NCI-H460 (cell line): ENCODE measurements around the gene MSN. TPM values are rescaled to one million over a fixed set of nuclear protein-coding genes. Genes with fewer than 3 reads are reported as not detected.
"Not testable (repeated sequence)": the region's sequence is repeated elsewhere in the genome, so short reads cannot be mapped to it uniquely, and the experiment has no call there.

Experiments used
- DNase-seq: peaks from one replicate; pipeline ENCODE4 v3.0.0-alpha.2; 2016; ENCODE audit warnings: low read depth; ENCODE audit errors: extremely low read depth
- total RNA-seq: library from RNA; depleted of rRNA; stranded (reverse); fragments of >200 nt; shearing (Covaris generic); gene quantifications from 2 replicates; pipeline ENCODE4 v1.2.3, GENCODE V29; 2014

The MSN gene
- total RNA-seq, 1 experiment from 2014 or later: 251 TPM

DNA sequence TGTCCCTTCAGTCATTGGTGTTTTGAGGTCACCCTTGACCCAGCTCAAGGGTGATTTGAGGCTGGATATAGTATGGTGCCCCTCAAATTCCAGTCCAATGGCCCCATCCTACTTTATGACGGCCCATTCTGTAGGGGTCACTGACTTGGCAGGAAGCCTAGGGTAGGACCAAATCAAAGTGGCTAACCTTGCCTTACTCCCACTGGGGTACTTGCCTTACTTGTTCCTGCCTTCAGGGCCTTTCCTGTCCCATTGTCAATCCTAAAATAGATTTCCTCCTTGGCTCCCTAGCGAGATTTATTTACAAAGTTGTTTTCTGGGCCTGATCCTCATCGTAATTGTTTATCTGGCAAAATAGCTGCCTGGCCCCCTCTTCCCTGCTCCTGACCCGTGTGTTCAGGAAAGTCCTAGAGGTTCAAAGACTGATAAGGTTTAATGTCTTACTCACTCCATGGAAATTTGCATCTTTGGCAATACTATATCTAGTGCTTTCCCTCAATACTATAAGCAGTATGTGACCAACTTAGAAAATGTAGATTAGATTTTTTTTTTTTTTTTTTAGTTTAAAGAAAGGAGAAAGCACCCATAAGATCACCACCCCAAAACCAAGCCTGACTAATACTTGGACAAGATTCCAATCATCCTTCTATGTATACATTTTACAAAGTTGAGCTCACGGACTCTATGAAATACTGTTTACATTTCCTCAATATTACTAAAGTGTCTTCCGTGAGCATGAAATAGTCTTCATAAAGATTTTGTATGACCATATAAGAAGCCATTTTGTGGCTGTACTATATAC lies 44.8 kb downstream of the MSN start:
- no peak for DNase-seq

- DNase-seq: no peak
Observed at GRCh38 chrX:65718538-65718937, 51.1 kb downstream of the MSN start.

GRCh38 chrX:65720381-65720964 lies 53.0 kb downstream of the MSN start:
- no peak for DNase-seq

DNA sequence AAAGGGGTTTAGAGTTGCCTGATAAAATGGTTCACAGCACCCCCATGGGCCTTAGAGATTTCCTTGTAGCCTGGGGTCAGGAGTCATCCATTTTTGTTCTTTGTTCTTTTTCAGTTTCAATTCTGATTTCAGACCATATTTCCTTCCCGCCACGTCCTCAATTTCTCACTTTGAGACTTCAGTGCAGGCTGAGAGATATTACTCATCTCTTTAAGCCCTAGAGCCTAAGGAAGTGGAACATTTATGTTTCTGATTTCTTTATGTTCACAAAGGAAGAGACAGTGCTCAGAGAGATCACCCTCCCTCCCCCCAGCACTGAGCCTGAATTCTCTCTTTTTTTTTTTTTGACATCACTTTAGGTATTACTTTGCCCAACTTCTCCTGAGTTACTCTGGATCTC lies 56.3 kb downstream of the MSN start:
- DNase-seq: no peak

DNA sequence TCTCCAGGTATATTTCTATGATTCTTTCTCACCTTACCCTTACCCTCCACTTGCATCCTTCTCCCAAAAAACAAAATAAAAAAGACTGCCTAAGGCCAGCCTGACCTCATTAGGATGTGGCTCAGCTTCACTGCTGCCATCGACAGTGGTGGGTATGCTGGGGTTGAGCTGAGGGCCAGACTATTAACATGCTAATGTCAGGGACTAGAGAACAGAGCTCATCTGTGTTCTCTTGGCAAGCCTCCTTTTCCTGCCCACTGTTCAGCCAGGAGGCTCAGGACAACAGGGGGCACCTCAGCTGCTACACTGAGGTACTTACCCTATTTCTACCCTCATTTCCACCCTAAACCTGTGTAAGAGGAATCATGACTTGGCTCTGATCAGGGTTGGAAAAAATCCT lies 59.3 kb downstream of the MSN start:
- DNase-seq: no peak

DNA sequence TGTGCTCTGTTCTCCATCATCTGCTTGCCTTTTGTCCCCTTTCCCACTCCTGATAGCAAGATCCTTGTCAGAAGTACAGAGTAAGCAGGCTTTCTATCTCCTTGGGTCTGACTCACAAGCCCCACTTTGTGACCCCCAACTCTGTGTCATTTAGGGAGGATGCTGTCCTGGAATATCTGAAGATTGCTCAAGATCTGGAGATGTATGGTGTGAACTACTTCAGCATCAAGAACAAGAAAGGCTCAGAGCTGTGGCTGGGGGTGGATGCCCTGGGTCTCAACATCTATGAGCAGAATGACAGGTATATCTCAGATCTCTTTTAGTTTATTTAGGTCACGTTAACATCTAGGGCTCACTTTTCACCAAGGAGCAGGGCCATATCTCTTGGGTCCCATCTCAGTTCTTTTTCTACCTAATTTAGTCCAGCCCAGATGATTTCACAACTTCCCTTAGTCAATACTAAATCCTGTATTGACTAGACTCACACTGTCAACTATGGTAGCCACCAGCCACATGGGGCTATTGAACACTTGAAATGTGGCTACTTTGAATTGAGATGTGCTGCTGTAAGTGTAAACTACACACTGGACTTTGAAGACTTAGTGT lies 64.3 kb downstream of the MSN start:
- DNase-seq: no peak

DNA sequence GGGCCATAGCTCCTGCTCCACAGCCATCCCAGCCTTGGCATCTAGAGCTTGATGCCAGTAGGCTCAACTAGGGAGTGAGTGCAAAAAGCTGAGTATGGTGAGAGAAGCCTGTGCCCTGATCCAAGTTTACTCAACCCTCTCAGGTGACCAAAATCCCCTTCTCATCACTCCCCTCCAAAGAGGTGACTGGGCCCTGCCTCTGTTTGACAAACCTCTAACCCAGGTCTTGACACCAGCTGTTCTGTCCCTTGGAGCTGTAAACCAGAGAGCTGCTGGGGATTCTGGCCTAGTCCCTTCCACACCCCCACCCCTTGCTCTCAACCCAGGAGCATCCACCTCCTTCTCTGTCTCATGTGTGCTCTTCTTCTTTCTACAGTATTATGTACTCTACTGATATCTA lies 73.5 kb downstream of the MSN start:
- no peak for DNase-seq

- DNase-seq: no peak
Observed at GRCh38 chrX:65741823-65742222, 74.4 kb downstream of the MSN start.

- DNase-seq: no peak
Observed at GRCh38 chrX:65744965-65745364, 77.5 kb downstream of the MSN start.

DNA sequence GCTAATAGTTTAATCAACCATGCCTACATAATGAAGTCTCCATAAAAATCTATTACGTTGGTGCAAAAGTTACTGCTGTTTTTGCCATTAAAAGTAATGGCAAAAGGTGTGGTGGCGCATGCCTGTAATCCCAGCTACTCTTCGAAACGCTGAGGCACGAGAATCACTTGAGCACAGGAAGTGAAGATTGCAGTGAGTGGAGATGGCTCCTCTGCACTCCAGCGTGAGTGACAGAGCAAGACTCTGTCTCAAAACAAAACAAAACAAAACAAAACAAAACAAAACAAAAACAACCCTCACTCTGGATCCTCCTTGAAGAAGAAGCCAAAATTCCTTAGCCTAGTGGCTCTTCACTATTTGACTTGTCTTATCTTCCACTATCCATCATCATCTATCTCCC lies 78.0 kb downstream of the MSN start:
- no peak for DNase-seq

- DNase-seq: no peak
Observed at GRCh38 chrX:65745992-65746391, 78.5 kb downstream of the MSN start.

DNA sequence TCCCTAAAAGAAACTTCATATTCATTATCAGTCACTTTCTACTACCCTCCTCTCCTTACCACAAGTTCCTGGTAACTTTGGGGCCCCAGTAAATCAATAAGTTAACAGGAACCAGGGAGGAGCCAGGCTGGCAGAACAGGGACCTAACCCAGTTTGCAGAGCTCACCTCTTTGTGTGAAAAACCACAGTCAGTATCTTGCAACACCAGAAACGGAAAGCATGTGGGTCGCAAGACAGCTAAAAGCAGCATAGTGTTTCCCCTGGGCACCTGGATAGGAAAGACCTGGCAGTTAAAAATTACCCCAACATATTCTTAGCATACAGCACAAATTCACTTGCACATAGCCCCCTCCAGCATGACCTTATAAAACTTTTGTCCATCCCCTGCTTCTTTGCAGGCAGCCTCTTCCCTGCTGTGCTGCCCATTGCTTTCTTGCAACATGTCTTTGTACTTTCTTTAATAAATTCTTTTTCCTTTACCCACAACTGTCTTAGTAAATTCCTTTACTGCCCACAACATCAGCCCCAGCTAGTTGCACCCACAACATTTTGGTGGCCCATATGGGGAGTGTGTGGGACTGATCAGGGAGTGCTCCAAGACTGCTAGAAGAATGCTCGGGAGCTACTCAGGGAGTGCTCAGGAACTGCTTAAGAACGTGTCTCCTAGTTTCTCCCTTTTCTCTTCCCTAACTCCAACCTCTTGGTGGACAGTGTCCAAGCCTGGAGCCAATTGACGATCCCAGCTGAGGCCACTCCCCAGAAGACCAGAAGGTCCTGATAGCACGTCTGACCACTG lies 83.4 kb downstream of the MSN start:
- no peak for DNase-seq

DNA sequence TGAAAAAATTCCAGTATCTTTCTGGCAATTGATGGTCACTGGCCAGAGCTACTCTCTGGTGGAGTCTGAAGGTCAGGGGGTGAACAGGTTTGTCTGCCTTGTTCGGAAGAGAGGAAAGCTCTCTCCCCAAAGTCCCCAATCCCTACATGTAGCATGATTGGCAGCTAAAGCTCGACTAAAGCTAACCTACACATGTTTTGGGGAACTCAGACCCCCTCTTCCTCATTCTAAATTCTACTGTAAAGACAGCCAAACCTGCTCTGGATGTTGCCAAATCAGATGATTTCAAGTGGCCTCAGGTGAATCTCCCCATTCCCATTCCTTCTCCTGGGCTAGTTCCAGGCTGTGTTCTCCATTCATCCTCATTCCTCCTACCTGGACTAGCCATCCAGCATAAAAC lies 84.1 kb downstream of the MSN start:
- no peak for DNase-seq

GRCh38 chrX:65752294-65752693 lies 84.8 kb downstream of the MSN start:
- no peak for DNase-seq

- no peak for DNase-seq
Observed at GRCh38 chrX:65755786-65756185, 88.3 kb downstream of the MSN start.

DNA sequence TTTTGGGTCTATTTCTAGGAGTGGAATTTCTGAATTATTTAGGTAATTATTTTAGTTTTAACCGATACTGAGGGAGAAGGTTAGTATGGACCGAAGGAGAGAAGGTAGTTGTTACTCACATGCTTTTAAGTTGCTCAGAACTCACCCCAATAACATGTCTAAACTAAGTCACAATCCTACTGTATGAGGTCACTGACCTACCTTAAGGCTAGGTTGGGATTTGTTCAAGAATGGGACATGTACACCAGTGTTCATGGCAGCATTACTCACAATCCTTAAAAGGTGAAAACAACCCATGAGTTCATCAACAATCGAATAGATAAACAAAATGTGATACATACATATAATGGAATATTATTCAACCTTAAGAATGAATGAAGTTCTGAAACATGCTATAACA lies 90.5 kb downstream of the MSN start:
- DNase-seq: no peak

GRCh38 chrX:65758505-65758904 lies 91.1 kb downstream of the MSN start:
- DNase-seq: no peak

DNA sequence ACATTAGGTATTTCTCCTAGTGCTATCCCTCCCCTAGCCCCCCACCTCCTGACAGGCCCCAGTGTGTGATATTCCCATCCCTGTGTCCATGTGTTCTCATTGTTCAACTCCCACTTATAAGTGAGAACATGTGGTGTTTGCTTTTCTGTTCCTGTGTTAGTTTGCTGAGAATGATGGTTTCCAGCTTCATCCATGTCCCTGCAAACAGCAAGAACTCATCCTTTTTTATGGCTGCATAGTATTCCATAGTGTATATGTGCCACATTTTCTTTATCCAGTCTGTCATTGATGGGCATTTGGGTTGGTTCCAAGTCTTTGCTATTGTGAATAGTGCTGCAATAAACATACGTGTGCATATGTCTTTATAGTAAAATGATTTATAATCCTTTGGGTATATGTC lies 92.1 kb downstream of the MSN start:
- not testable (repeated sequence) for DNase-seq

- no peak for DNase-seq
Observed at GRCh38 chrX:65769564-65770292, 102.3 kb downstream of the MSN start.

- DNase-seq: no peak
Observed at GRCh38 chrX:65772842-65773241, 105.4 kb downstream of the MSN start.

GRCh38 chrX:65781845-65782244 lies 114.4 kb downstream of the MSN start:
- no peak for DNase-seq
